ENCODE measurements around the gene CTTN.

Gene CTTN

GRCh38 chr11:70485326-70486025 lies 87.1 kb downstream of the CTTN start:
- H3K4me3 ChIP-seq (replicated peaks in 1 of 2; ENCODE audit: low read depth in 2 of 2, low read length in 2 of 2): no peak overlapping the region
- no peak for TF ChIP-seq CTCF (IDR thresholded peaks at IDR 0.05; ENCODE audit: low read depth, low read length)
- DNase-seq (ENCODE audit: low read depth in 2 of 2): no peak

GRCh38 chr11:70486026-70486415 lies 87.7 kb downstream of the CTTN start:
- no peak for DNase-seq (ENCODE audit: low read depth in 2 of 2)
- no peak for TF ChIP-seq CTCF (IDR thresholded peaks at IDR 0.05; ENCODE audit: low read depth, low read length)
- no peak overlapping the region for H3K4me3 ChIP-seq (replicated peaks in 1 of 2; ENCODE audit: low read depth in 2 of 2, low read length in 2 of 2)

All from cardiac fibroblast (primary cell).